CD14-positive monocyte (primary cell): ENCODE results near the gene NOBOX. TPM values are rescaled to one million over a fixed set of nuclear protein-coding genes. Genes with fewer than 3 reads are reported as not detected.

Source experiments
- DNase-seq, 3 donors: peaks; one replicate each; pipeline ENCODE4 v3.0.0-alpha.2; 2011 to 2022
- H2AFZ ChIP-seq: 2 replicates; pipeline ENCODE4 v1.6.0; 2012; ENCODE audit warnings: mild to moderate bottlenecking, low read depth, low read length, inconsistent platforms; ENCODE audit not compliant: insufficient read depth, poor library complexity, severe bottlenecking
- H3K27ac ChIP-seq, 2 donors: 1 replicate in 1 of 2; 2 replicates in 1 of 2; pipeline ENCODE4 v1.5.1; 2012 to 2013; ENCODE audit warnings: low read length in 2 of 2, control low read depth in 1 of 2, inconsistent platforms in 1 of 2, low read depth in 1 of 2, mild to moderate bottlenecking in 1 of 2
- H3K27me3 ChIP-seq, 2 donors: one replicate each; pipeline versions ENCODE4 v1.6.0 to v1.6.1; 2011 to 2013; ENCODE audit warnings: low read length in 2 of 2; ENCODE audit not compliant: control insufficient read depth in 2 of 2, insufficient read depth in 2 of 2
- H3K36me3 ChIP-seq, 2 donors: replicated peaks in 1 of 2; 1 replicate in 1 of 2; 2 replicates in 1 of 2; pipeline versions ENCODE4 v1.5.1 to v1.6.1; 2012 to 2013; ENCODE audit warnings: low read length in 2 of 2, control low read depth in 1 of 2, inconsistent platforms in 1 of 2, mild to moderate bottlenecking in 1 of 2; ENCODE audit not compliant: insufficient read depth in 2 of 2, control insufficient read depth in 1 of 2
- H3K4me1 ChIP-seq, 2 donors: 1 replicate in 1 of 2; 2 replicates in 1 of 2; pipeline versions ENCODE4 v1.5.1 to v1.6.1; 2012 to 2013; ENCODE audit warnings: low read length in 2 of 2, control low read depth in 1 of 2, inconsistent platforms in 1 of 2, mild to moderate bottlenecking in 1 of 2, moderate library complexity in 1 of 2; ENCODE audit not compliant: insufficient read depth in 2 of 2, control insufficient read depth in 1 of 2
- H3K4me2 ChIP-seq: replicated peaks from 2 replicates; pipeline ENCODE3; 2012; ENCODE audit warnings: low read length, moderate library complexity, mild to moderate bottlenecking; ENCODE audit not compliant: poor library complexity, severe bottlenecking; ENCODE audit errors: extremely low read depth
- H3K4me3 ChIP-seq, 3 experiments: fragments of 200-600 bp in 1 of 3; sonication (generic) in 1 of 3; replicated peaks in 1 of 3; 1 replicate in 2 of 3; 2 replicates in 1 of 3; pipeline ENCODE4 v1.5.1; 2011 to 2013; ENCODE audit warnings: low read length in 3 of 3, mild to moderate bottlenecking in 3 of 3, control low read depth in 2 of 3, low read depth in 2 of 3, inconsistent platforms in 1 of 3, moderate library complexity in 1 of 3
- H3K79me2 ChIP-seq: 2 replicates; pipeline ENCODE4 v1.6.0; 2012; ENCODE audit warnings: mild to moderate bottlenecking, control low read depth, inconsistent platforms, low read length, moderate library complexity; ENCODE audit not compliant: insufficient read depth
- H3K9ac ChIP-seq: 2 replicates; pipeline ENCODE4 v1.6.0; 2017; ENCODE audit warnings: low read length, mild to moderate bottlenecking; ENCODE audit not compliant: insufficient read depth, poor library complexity, severe bottlenecking
- H3K9me3 ChIP-seq, 2 donors: replicated peaks in 1 of 2; 1 replicate in 1 of 2; 2 replicates in 1 of 2; pipeline versions ENCODE4 v1.5.1 to v1.6.1; 2012 to 2013; ENCODE audit warnings: low read length in 2 of 2, control low read depth in 1 of 2; ENCODE audit not compliant: control insufficient read depth in 1 of 2, insufficient read depth in 1 of 2
- H4K20me1 ChIP-seq: 2 replicates; pipeline ENCODE4 v1.6.0; 2012; ENCODE audit warnings: mild to moderate bottlenecking, low read length, control low read depth, moderate library complexity; ENCODE audit not compliant: insufficient read depth
- H3K27ac Mint-ChIP-seq, 7 donors: one replicate each; pipeline ENCODE4 v1.8.0; 2020; ENCODE audit warnings: mild to moderate bottlenecking in 7 of 7, mixed read lengths in 7 of 7, moderate library complexity in 6 of 7, inconsistent platforms in 2 of 7
- H3K27me3 Mint-ChIP-seq, 3 donors: one replicate each; pipeline ENCODE4 v1.8.0; 2021 to 2022; ENCODE audit warnings: low read depth in 3 of 3, mild to moderate bottlenecking in 3 of 3, mixed read lengths in 3 of 3, moderate library complexity in 3 of 3, inconsistent platforms in 1 of 3
- H3K36me3 Mint-ChIP-seq, 2 donors: one replicate each; pipeline ENCODE4 v1.8.0; 2020; ENCODE audit warnings: mixed read lengths in 2 of 2, inconsistent platforms in 1 of 2, mild to moderate bottlenecking in 1 of 2
- H3K4me1 Mint-ChIP-seq: one replicate; pipeline ENCODE4 v1.8.0; 2020; ENCODE audit warnings: mild to moderate bottlenecking, mixed read lengths
- H3K4me3 Mint-ChIP-seq, 2 donors: one replicate each; pipeline ENCODE4 v1.8.0; 2020; ENCODE audit warnings: mild to moderate bottlenecking in 2 of 2, mixed read lengths in 2 of 2, moderate library complexity in 1 of 2
- H3K9me3 Mint-ChIP-seq, 7 donors: one replicate each; pipeline ENCODE4 v1.8.0; 2020 to 2022; ENCODE audit warnings: mixed read lengths in 7 of 7, mild to moderate bottlenecking in 6 of 7, moderate library complexity in 6 of 7, inconsistent platforms in 2 of 7
- WGBS: methylation state at CpG from one replicate; pipeline ENCODE4 v1.1.5; 2013; ENCODE audit warnings: missing lambda C conversion rate; ENCODE audit not compliant: insufficient coverage; 5-methylcytosine and 5-hydroxymethylcytosine counted together
- intact Hi-C, 2 donors: fragments of 100-400 bp; cut with micrococcal nuclease; formaldehyde crosslinking; loops; one replicate each; pipeline versions ENCODE4 v1.15.0 to v1.15.1; 2023
- polyA plus RNA-seq, 3 donors: library from polyadenylated mRNA; depleted of rRNA in 1 of 3; unstranded in 2 of 3; stranded (reverse) in 1 of 3; fragments of 300-500 nt in 2 of 3; fragments of >200 nt in 1 of 3; fragmentation: Illumina TruSeq in 2 of 3; gene quantifications; 1 replicate in 2 of 3; 2 replicates in 1 of 3; pipeline ENCODE4 v1.2.3, GENCODE V29; 2012 to 2021
- TF ChIP-seq, protein P1 (sequence below): fragments of 200-600 bp; IDR thresholded peaks from one replicate; pipeline ENCODE4 v1.8.0; 2022; ENCODE audit warnings: antibody characterized with exemption, mild to moderate bottlenecking

Gene NOBOX
- polyA plus RNA-seq, 3 donors, result not detected

DNA sequence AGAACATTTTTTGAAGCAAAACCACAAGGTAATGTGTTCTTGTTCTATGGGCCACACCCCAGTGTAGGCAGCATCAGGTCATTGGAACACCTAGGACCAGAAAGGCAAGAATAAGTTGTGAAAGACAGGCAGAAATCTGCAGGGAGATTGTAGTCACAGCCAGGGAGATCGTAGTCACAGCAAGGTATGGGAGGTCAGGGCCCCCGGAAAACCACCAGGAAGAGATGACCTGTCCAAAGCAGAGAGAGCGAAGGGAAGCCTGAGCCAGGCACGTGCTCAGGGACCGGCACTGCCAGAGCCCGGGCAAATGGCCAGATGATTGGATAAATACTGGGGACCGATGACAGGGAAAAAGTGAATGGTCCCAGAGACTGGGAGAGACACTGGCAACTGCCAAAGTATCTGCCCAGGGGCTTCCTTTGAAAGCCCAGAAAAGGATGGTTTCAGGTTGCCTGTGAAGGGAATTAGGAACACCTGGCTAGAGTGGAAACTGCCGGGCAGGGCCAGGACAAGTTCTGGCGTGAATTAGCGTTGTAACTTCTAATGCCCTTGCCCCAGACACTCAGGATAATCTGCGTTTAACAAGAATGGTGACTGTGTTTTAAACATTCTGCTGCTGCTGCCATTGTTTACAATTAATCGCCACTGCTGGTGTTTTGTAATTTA, 3.9 kb upstream of the NOBOX start:
- no peaks in the 10 kb centered on the region for H3K9me3 Mint-ChIP-seq
- Histone ChIP-seq H3K4me3 (no peak overlapping the region), H3K9ac (no peak overlapping the region), H3K27ac (no peak overlapping the region), H3K9me3 (no peaks in the 10 kb centered on the region), H2AFZ (no peak overlapping the region), H3K36me3 (no peaks in the 10 kb centered on the region), H4K20me1 (no peaks in the 10 kb centered on the region), H3K27me3 (no peaks in the 10 kb centered on the region), H3K79me2 (no peaks in the 10 kb centered on the region), H3K4me2 (no peak overlapping the region), H3K4me1 (no peaks in the 10 kb centered on the region)
- no peaks in the 10 kb centered on the region for H3K36me3 Mint-ChIP-seq
- intact Hi-C loops, result no loop called here
- peaks cover 6 to 10% (median 8%) of the 10 kb centered on the region in 3 donors for H3K27me3 Mint-ChIP-seq
- DNase-seq, result no peak
- no peaks in the 10 kb centered on the region for H3K4me1 Mint-ChIP-seq
- H3K4me3 Mint-ChIP-seq, result no peak overlapping the region
- 90% methylated on average over 11 of the region's 12 CpGs for WGBS
- TF ChIP-seq, protein P1, sequence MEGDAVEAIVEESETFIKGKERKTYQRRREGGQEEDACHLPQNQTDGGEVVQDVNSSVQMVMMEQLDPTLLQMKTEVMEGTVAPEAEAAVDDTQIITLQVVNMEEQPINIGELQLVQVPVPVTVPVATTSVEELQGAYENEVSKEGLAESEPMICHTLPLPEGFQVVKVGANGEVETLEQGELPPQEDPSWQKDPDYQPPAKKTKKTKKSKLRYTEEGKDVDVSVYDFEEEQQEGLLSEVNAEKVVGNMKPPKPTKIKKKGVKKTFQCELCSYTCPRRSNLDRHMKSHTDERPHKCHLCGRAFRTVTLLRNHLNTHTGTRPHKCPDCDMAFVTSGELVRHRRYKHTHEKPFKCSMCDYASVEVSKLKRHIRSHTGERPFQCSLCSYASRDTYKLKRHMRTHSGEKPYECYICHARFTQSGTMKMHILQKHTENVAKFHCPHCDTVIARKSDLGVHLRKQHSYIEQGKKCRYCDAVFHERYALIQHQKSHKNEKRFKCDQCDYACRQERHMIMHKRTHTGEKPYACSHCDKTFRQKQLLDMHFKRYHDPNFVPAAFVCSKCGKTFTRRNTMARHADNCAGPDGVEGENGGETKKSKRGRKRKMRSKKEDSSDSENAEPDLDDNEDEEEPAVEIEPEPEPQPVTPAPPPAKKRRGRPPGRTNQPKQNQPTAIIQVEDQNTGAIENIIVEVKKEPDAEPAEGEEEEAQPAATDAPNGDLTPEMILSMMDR, result no peak
- no peak overlapping the region for H3K27ac Mint-ChIP-seq

DNA sequence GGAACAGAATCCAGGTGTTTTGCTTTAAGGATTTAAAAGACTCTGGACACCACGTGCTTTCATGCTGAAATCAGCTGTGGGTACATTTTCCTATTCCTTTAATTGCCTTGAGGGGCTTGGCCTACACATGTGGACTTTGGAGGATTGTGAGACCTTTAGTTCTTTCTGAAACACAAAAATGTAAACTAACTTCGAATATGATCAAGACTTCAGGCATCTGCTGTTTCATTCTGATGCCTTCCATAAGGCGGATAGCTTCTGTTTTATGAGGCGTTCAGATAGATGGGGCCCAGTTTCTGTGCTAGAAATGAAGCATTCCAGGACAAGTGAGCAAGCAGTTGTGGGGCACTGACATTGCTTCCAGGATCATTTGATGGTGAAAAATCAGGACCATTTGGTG, 1.5 kb upstream of the NOBOX start:
- Histone ChIP-seq H3K4me2 (no peak overlapping the region), H3K79me2 (no peaks in the 10 kb centered on the region), H3K9ac (no peak overlapping the region), H3K9me3 (no peaks in the 10 kb centered on the region), H2AFZ (no peak overlapping the region), H3K27ac (no peak overlapping the region), H4K20me1 (no peaks in the 10 kb centered on the region), H3K27me3 (no peaks in the 10 kb centered on the region), H3K4me1 (no peaks in the 10 kb centered on the region), H3K36me3 (no peaks in the 10 kb centered on the region), H3K4me3 (no peak overlapping the region)
- H3K4me1 Mint-ChIP-seq, result no peaks in the 10 kb centered on the region
- peaks cover 3 to 6% (median 6%) of the 10 kb centered on the region in 3 donors for H3K27me3 Mint-ChIP-seq
- no peak overlapping the region for H3K27ac Mint-ChIP-seq
- H3K36me3 Mint-ChIP-seq, result no peaks in the 10 kb centered on the region
- intact Hi-C loops, result no loop called here
- no peaks in the 10 kb centered on the region for H3K9me3 Mint-ChIP-seq
- H3K4me3 Mint-ChIP-seq, result no peak overlapping the region
- whole genome bisulfite sequencing, result 93% methylated on average over 3 of the region's 4 CpGs
- no peak for DNase-seq
- TF ChIP-seq, protein P1, result no peak
